ENCODE results near the gene TMED9. TPM values are rescaled to one million over a fixed set of nuclear protein-coding genes. Genes with fewer than 3 reads are reported as not detected.

Gene TMED9
- total and polyA plus RNA-seq, 9 of the 15 experiments (the other 6 are each of a cell fraction or from before 2014, with no cell fraction given): 43.7 to 301 (median 90.0) TPM

DNA sequence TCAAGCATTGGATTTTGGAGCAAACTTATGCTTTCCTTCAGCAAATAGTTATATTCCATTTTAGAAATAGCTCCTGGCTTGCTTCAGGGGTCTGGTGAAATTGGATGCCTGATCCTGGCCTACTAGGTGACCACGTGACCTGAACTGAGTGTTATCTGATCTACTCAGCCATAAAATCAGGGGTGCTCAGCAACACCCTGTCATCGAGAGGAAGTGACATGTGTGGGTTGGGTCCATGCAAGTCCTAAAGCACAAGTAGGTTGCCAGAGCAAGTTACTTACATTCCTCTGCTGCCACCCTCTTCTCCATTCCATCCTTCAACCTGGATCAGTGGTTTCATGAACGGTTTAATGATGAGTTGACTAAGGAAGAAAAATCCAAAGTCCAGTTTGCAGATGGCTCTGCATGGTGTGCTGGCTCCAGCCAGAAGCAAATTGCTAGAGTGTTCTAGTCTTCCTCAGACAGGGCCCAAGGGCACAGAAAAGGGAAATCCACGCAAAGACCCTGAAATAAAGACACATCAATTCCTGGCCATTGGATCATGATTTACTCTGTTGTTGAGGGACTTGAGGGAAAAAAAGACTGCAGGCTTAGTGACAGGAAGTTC is 34.9 kb upstream of the TMED9 start (continued):
- TF ChIP-seq, protein P1, sequence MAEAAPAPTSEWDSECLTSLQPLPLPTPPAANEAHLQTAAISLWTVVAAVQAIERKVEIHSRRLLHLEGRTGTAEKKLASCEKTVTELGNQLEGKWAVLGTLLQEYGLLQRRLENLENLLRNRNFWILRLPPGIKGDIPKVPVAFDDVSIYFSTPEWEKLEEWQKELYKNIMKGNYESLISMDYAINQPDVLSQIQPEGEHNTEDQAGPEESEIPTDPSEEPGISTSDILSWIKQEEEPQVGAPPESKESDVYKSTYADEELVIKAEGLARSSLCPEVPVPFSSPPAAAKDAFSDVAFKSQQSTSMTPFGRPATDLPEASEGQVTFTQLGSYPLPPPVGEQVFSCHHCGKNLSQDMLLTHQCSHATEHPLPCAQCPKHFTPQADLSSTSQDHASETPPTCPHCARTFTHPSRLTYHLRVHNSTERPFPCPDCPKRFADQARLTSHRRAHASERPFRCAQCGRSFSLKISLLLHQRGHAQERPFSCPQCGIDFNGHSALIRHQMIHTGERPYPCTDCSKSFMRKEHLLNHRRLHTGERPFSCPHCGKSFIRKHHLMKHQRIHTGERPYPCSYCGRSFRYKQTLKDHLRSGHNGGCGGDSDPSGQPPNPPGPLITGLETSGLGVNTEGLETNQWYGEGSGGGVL (CRISPR knock-in tag; IDR thresholded peaks at IDR 0.05): no peak
- TF ChIP-seq PHF20 (IDR thresholded peaks at IDR 0.05; ENCODE audit: partially characterized antibody) (no peak), NR3C1 (CRISPR knock-in tag; IDR thresholded peaks at IDR 0.05) (no peak), ZNF224 (CRISPR knock-in tag; IDR thresholded peaks at IDR 0.05) (no peak), MCM7 (IDR thresholded peaks at IDR 0.05) (no peak), ZNF232 (CRISPR knock-in tag; IDR thresholded peaks at IDR 0.05) (no peak), NRF1 (conservative IDR thresholded peaks at IDR 0.05 in 1 of 2, IDR thresholded peaks at IDR 0.05 in 1 of 2) (peak; percentile 60 to 70), BRD4 (IDR thresholded peaks at IDR 0.05) (no peak), SREBF2 (CRISPR knock-in tag; IDR thresholded peaks at IDR 0.05) (no peak), BDP1 (IDR thresholded peaks at IDR 0.05; ENCODE audit: insufficient read depth, insufficient read length) (no peak), FOXJ3 (CRISPR knock-in tag; IDR thresholded peaks at IDR 0.05) (no peak)
- TF ChIP-seq, protein P2, sequence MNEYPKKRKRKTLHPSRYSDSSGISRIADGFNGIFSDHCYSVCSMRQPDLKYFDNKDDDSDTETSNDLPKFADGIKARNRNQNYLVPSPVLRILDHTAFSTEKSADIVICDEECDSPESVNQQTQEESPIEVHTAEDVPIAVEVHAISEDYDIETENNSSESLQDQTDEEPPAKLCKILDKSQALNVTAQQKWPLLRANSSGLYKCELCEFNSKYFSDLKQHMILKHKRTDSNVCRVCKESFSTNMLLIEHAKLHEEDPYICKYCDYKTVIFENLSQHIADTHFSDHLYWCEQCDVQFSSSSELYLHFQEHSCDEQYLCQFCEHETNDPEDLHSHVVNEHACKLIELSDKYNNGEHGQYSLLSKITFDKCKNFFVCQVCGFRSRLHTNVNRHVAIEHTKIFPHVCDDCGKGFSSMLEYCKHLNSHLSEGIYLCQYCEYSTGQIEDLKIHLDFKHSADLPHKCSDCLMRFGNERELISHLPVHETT (CRISPR knock-in tag; conservative IDR thresholded peaks at IDR 0.05 in 1 of 2, IDR thresholded peaks at IDR 0.05 in 1 of 2): peak in 1 of 2 experiments; percentile 62; a peak in 1 of 4 replicates
- TF ChIP-seq, protein P3, sequence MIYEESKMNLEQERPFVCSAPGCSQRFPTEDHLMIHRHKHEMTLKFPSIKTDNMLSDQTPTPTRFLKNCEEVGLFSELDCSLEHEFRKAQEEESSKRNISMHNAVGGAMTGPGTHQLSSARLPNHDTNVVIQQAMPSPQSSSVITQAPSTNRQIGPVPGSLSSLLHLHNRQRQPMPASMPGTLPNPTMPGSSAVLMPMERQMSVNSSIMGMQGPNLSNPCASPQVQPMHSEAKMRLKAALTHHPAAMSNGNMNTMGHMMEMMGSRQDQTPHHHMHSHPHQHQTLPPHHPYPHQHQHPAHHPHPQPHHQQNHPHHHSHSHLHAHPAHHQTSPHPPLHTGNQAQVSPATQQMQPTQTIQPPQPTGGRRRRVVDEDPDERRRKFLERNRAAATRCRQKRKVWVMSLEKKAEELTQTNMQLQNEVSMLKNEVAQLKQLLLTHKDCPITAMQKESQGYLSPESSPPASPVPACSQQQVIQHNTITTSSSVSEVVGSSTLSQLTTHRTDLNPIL (CRISPR knock-in tag; IDR thresholded peaks at IDR 0.05): no peak
- TF ChIP-seq, protein P4, sequence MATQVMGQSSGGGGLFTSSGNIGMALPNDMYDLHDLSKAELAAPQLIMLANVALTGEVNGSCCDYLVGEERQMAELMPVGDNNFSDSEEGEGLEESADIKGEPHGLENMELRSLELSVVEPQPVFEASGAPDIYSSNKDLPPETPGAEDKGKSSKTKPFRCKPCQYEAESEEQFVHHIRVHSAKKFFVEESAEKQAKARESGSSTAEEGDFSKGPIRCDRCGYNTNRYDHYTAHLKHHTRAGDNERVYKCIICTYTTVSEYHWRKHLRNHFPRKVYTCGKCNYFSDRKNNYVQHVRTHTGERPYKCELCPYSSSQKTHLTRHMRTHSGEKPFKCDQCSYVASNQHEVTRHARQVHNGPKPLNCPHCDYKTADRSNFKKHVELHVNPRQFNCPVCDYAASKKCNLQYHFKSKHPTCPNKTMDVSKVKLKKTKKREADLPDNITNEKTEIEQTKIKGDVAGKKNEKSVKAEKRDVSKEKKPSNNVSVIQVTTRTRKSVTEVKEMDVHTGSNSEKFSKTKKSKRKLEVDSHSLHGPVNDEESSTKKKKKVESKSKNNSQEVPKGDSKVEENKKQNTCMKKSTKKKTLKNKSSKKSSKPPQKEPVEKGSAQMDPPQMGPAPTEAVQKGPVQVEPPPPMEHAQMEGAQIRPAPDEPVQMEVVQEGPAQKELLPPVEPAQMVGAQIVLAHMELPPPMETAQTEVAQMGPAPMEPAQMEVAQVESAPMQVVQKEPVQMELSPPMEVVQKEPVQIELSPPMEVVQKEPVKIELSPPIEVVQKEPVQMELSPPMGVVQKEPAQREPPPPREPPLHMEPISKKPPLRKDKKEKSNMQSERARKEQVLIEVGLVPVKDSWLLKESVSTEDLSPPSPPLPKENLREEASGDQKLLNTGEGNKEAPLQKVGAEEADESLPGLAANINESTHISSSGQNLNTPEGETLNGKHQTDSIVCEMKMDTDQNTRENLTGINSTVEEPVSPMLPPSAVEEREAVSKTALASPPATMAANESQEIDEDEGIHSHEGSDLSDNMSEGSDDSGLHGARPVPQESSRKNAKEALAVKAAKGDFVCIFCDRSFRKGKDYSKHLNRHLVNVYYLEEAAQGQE (IDR thresholded peaks at IDR 0.05; ENCODE audit: borderline replicate concordance): peak; percentile 79
- TF ChIP-seq, protein P4 (CRISPR knock-in tag; IDR thresholded peaks at IDR 0.05; ENCODE audit: low read depth): no peak

All from K562 (cell line).